ENCODE data around the gene MTCH2. TPM values are rescaled to one million over a fixed set of nuclear protein-coding genes. Genes with fewer than 3 reads are reported as not detected.

The MTCH2 gene
- total RNA-seq, 1 experiment from 2014 or later, result 160 TPM

DNA sequence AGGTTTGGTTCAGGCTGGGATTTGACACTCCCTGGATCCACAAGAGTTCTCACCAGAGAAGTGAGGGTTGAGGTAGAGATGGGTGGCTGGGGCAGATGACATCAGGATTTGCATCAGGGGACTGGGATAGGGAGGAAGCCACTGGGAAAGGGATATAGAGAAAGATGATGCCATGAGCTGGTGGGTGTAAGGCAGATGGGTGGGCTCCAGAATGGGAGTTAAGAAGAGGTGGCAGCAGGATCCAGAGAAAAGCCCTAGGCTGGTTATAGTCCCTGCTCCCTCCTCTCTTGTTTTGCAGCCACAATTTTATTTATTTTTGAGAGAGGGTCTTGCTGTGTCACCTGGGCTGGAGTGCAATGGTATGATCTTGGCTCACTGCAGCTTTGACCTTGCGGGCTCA lies 46.4 kb downstream of the MTCH2 start:
- H3K4me3 Mint-ChIP-seq, result no peak overlapping the region
- ChIA-PET POLR2A (no interaction called here), CTCF (interaction anchor here (2.4 kb wide), 1 partner anchor 21 kb away, joined by 9 read pairs; no protein-coding TSS in a partner anchor)
- ATAC-seq, result no peak
- H3K9me3 Mint-ChIP-seq, result no peaks in the 10 kb centered on the region
- DNase-seq (ENCODE audit: low spot score), result no peak
- TF ChIP-seq, protein P1, sequence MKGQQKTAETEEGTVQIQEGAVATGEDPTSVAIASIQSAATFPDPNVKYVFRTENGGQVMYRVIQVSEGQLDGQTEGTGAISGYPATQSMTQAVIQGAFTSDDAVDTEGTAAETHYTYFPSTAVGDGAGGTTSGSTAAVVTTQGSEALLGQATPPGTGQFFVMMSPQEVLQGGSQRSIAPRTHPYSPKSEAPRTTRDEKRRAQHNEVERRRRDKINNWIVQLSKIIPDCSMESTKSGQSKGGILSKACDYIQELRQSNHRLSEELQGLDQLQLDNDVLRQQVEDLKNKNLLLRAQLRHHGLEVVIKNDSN (CRISPR knock-in tag; IDR thresholded peaks at IDR 0.05), result no peak
- TF ChIP-seq, protein P2, sequence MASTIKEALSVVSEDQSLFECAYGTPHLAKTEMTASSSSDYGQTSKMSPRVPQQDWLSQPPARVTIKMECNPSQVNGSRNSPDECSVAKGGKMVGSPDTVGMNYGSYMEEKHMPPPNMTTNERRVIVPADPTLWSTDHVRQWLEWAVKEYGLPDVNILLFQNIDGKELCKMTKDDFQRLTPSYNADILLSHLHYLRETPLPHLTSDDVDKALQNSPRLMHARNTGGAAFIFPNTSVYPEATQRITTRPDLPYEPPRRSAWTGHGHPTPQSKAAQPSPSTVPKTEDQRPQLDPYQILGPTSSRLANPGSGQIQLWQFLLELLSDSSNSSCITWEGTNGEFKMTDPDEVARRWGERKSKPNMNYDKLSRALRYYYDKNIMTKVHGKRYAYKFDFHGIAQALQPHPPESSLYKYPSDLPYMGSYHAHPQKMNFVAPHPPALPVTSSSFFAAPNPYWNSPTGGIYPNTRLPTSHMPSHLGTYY (CRISPR knock-in tag; IDR thresholded peaks at IDR 0.05), result no peak
- TF ChIP-seq ZNF671 (CRISPR knock-in tag; IDR thresholded peaks at IDR 0.05), result no peak
- no peak for TF ChIP-seq ELF4 (CRISPR knock-in tag; IDR thresholded peaks at IDR 0.05; ENCODE audit: low read depth)
- TF ChIP-seq RELA (CRISPR knock-in tag; IDR thresholded peaks at IDR 0.05; ENCODE audit: borderline replicate concordance), result no peak
- TF ChIP-seq, protein P3, sequence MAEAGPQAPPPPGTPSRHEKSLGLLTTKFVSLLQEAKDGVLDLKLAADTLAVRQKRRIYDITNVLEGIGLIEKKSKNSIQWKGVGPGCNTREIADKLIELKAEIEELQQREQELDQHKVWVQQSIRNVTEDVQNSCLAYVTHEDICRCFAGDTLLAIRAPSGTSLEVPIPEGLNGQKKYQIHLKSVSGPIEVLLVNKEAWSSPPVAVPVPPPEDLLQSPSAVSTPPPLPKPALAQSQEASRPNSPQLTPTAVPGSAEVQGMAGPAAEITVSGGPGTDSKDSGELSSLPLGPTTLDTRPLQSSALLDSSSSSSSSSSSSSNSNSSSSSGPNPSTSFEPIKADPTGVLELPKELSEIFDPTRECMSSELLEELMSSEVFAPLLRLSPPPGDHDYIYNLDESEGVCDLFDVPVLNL (CRISPR knock-in tag; IDR thresholded peaks at IDR 0.05; ENCODE audit: borderline replicate concordance, low read depth), result no peak
- TF ChIP-seq, protein P4, sequence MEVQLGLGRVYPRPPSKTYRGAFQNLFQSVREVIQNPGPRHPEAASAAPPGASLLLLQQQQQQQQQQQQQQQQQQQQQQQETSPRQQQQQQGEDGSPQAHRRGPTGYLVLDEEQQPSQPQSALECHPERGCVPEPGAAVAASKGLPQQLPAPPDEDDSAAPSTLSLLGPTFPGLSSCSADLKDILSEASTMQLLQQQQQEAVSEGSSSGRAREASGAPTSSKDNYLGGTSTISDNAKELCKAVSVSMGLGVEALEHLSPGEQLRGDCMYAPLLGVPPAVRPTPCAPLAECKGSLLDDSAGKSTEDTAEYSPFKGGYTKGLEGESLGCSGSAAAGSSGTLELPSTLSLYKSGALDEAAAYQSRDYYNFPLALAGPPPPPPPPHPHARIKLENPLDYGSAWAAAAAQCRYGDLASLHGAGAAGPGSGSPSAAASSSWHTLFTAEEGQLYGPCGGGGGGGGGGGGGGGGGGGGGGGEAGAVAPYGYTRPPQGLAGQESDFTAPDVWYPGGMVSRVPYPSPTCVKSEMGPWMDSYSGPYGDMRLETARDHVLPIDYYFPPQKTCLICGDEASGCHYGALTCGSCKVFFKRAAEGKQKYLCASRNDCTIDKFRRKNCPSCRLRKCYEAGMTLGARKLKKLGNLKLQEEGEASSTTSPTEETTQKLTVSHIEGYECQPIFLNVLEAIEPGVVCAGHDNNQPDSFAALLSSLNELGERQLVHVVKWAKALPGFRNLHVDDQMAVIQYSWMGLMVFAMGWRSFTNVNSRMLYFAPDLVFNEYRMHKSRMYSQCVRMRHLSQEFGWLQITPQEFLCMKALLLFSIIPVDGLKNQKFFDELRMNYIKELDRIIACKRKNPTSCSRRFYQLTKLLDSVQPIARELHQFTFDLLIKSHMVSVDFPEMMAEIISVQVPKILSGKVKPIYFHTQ (CRISPR knock-in tag; IDR thresholded peaks at IDR 0.05), result no peak
- no peak for TF ChIP-seq FOXP1 (CRISPR knock-in tag; IDR thresholded peaks at IDR 0.05; ENCODE audit: borderline replicate concordance)
- TF ChIP-seq, protein P5, sequence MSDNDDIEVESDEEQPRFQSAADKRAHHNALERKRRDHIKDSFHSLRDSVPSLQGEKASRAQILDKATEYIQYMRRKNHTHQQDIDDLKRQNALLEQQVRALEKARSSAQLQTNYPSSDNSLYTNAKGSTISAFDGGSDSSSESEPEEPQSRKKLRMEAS (CRISPR knock-in tag; IDR thresholded peaks at IDR 0.05), result no peak
- TF ChIP-seq, protein P6, sequence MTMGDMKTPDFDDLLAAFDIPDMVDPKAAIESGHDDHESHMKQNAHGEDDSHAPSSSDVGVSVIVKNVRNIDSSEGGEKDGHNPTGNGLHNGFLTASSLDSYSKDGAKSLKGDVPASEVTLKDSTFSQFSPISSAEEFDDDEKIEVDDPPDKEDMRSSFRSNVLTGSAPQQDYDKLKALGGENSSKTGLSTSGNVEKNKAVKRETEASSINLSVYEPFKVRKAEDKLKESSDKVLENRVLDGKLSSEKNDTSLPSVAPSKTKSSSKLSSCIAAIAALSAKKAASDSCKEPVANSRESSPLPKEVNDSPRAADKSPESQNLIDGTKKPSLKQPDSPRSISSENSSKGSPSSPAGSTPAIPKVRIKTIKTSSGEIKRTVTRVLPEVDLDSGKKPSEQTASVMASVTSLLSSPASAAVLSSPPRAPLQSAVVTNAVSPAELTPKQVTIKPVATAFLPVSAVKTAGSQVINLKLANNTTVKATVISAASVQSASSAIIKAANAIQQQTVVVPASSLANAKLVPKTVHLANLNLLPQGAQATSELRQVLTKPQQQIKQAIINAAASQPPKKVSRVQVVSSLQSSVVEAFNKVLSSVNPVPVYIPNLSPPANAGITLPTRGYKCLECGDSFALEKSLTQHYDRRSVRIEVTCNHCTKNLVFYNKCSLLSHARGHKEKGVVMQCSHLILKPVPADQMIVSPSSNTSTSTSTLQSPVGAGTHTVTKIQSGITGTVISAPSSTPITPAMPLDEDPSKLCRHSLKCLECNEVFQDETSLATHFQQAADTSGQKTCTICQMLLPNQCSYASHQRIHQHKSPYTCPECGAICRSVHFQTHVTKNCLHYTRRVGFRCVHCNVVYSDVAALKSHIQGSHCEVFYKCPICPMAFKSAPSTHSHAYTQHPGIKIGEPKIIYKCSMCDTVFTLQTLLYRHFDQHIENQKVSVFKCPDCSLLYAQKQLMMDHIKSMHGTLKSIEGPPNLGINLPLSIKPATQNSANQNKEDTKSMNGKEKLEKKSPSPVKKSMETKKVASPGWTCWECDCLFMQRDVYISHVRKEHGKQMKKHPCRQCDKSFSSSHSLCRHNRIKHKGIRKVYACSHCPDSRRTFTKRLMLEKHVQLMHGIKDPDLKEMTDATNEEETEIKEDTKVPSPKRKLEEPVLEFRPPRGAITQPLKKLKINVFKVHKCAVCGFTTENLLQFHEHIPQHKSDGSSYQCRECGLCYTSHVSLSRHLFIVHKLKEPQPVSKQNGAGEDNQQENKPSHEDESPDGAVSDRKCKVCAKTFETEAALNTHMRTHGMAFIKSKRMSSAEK (CRISPR knock-in tag; IDR thresholded peaks at IDR 0.05; ENCODE audit: borderline replicate concordance), result no peak
- TF ChIP-seq, protein P7, sequence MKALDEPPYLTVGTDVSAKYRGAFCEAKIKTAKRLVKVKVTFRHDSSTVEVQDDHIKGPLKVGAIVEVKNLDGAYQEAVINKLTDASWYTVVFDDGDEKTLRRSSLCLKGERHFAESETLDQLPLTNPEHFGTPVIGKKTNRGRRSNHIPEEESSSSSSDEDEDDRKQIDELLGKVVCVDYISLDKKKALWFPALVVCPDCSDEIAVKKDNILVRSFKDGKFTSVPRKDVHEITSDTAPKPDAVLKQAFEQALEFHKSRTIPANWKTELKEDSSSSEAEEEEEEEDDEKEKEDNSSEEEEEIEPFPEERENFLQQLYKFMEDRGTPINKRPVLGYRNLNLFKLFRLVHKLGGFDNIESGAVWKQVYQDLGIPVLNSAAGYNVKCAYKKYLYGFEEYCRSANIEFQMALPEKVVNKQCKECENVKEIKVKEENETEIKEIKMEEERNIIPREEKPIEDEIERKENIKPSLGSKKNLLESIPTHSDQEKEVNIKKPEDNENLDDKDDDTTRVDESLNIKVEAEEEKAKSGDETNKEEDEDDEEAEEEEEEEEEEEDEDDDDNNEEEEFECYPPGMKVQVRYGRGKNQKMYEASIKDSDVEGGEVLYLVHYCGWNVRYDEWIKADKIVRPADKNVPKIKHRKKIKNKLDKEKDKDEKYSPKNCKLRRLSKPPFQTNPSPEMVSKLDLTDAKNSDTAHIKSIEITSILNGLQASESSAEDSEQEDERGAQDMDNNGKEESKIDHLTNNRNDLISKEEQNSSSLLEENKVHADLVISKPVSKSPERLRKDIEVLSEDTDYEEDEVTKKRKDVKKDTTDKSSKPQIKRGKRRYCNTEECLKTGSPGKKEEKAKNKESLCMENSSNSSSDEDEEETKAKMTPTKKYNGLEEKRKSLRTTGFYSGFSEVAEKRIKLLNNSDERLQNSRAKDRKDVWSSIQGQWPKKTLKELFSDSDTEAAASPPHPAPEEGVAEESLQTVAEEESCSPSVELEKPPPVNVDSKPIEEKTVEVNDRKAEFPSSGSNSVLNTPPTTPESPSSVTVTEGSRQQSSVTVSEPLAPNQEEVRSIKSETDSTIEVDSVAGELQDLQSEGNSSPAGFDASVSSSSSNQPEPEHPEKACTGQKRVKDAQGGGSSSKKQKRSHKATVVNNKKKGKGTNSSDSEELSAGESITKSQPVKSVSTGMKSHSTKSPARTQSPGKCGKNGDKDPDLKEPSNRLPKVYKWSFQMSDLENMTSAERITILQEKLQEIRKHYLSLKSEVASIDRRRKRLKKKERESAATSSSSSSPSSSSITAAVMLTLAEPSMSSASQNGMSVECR (CRISPR knock-in tag; IDR thresholded peaks at IDR 0.05; ENCODE audit: borderline replicate concordance), result no peak
- TF ChIP-seq TP53 (CRISPR knock-in tag; IDR thresholded peaks at IDR 0.05), result no peak
- no peaks in the 10 kb centered on the region for H3K36me3 Mint-ChIP-seq
- H3K27ac Mint-ChIP-seq, result no peak overlapping the region
- peaks cover 34% of the 10 kb centered on the region for H3K4me1 Mint-ChIP-seq
- H3K27me3 Mint-ChIP-seq (ENCODE audit: low read depth), result peaks cover 50% of the 10 kb centered on the region

Data from WTC11 (cell line).